ENCODE data around the gene METTL23. TPM values are rescaled to one million over a fixed set of nuclear protein-coding genes. Genes with fewer than 3 reads are reported as not detected.
"Not testable (repeated sequence)": the region's sequence is repeated elsewhere in the genome, so short reads cannot be mapped to it uniquely, and the experiment has no call there.

Gene METTL23
- total RNA-seq, 3 donors from 2014 or later (not counting 1 experiment from before 2014, with no cell fraction given): 31.9 to 57.7 (median 34.2) TPM

DNA sequence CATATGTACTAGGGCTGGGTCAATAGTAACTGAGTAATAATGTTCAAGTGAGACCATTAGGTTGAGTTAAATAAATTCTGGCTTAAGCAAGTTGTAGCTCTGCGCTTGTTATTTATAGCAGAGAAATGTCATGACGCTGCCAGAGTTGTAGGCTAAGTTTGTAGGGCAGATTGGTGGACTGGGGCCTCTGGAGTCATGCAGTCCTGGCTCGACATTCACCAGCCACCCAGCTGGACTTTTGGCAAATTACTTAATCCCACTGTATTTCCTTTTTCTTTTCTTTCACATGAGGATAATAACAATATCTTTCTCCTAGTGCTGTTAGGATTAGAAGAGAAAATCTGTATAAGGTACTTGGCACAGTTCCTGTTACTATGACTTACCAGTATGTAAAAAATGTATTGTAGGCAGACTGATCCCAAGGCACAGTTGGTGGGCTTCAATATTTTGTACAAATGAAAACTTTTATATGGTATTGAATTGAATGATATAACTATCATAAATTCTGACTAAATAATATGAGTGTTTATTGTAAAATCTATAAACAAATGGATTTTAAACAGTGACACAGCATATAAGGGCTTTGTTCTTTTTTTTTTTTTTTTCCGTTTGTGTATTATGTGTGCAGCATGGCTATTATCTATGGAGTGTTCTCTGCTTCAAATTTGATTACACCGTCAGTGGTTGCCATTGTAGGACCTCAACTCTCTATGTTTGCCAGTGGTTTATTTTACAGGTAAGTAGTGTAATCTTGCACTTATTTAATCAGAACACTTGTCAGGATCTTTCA, 13.9 kb downstream of the METTL23 start:
- Histone ChIP-seq H3K9me3 (ENCODE audit: control insufficient read depth, insufficient read depth, low read length) (no peaks in the 10 kb centered on the region), H3K27ac (ENCODE audit: low read length) (no peak overlapping the region), H3K27me3 (ENCODE audit: control insufficient read depth, insufficient read depth, low read length) (no peaks in the 10 kb centered on the region), H3K4me3 (ENCODE audit: low read length) (no peak overlapping the region), H3K36me3 (ENCODE audit: control insufficient read depth, insufficient read depth, low read length) (peaks cover 32% of the 10 kb centered on the region), H3K4me1 (ENCODE audit: control insufficient read depth, insufficient read depth, low read length) (peaks cover 18% of the 10 kb centered on the region)
- Mint-ChIP-seq H3K4me1 (peaks cover 27% of the 10 kb centered on the region in 2 donors), H3K9me3 (no peaks in the 10 kb centered on the region), H3K36me3 (peaks cover 10% of the 10 kb centered on the region), H3K27ac (no peak overlapping the region), H3K27me3 (ENCODE audit: low read depth in 2 of 2) (no peaks in the 10 kb centered on the region), H3K4me3 (no peak overlapping the region)
- TF ChIP-seq, protein P1, sequence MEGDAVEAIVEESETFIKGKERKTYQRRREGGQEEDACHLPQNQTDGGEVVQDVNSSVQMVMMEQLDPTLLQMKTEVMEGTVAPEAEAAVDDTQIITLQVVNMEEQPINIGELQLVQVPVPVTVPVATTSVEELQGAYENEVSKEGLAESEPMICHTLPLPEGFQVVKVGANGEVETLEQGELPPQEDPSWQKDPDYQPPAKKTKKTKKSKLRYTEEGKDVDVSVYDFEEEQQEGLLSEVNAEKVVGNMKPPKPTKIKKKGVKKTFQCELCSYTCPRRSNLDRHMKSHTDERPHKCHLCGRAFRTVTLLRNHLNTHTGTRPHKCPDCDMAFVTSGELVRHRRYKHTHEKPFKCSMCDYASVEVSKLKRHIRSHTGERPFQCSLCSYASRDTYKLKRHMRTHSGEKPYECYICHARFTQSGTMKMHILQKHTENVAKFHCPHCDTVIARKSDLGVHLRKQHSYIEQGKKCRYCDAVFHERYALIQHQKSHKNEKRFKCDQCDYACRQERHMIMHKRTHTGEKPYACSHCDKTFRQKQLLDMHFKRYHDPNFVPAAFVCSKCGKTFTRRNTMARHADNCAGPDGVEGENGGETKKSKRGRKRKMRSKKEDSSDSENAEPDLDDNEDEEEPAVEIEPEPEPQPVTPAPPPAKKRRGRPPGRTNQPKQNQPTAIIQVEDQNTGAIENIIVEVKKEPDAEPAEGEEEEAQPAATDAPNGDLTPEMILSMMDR (IDR thresholded peaks at IDR 0.05): no peak
- DNase-seq (no peak), ATAC-seq (no peak)
- intact Hi-C loops (cut with micrococcal nuclease): no loop called here
- WGBS (ENCODE audit: insufficient coverage): 95% methylated on average over 2 of the region's 5 CpGs

DNA sequence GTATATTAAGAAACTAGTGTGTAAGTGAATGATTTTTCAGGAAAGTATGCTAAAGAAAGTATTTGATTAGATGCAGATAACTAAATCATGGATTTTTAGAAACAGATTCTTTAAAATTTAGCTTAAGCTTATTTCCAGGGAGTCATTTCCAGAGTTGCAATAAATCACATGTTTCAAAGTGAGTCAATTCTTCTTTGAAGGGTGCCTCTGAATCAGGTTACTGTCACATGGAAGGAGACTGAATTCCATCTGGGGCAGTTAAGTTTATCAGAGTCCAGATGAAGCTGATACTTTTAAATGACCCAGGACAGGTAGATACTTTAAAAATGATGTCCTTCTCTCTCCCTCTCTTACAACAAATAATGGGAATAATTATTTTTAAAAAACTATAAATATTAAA, 16.3 kb downstream of the METTL23 start:
- Mint-ChIP-seq H3K9me3 (no peaks in the 10 kb centered on the region), H3K4me3 (no peak overlapping the region), H3K27ac (no peak overlapping the region), H3K4me1 (peaks cover 13 to 19% of the 10 kb centered on the region in 2 donors), H3K36me3 (peaks cover 5% of the 10 kb centered on the region), H3K27me3 (ENCODE audit: low read depth in 2 of 2) (no peaks in the 10 kb centered on the region)
- Histone ChIP-seq H3K4me1 (ENCODE audit: control insufficient read depth, insufficient read depth, low read length) (peaks cover 11% of the 10 kb centered on the region), H3K4me3 (ENCODE audit: low read length) (no peak overlapping the region), H3K27ac (ENCODE audit: low read length) (no peak overlapping the region), H3K36me3 (ENCODE audit: control insufficient read depth, insufficient read depth, low read length) (peaks cover 34% of the 10 kb centered on the region), H3K9me3 (ENCODE audit: control insufficient read depth, insufficient read depth, low read length) (no peaks in the 10 kb centered on the region), H3K27me3 (ENCODE audit: control insufficient read depth, insufficient read depth, low read length) (no peaks in the 10 kb centered on the region)
- TF ChIP-seq, protein P1 (IDR thresholded peaks at IDR 0.05): no peak
- no peak for ATAC-seq
- DNase-seq: no peak
- intact Hi-C loops (cut with micrococcal nuclease): no loop called here

DNA sequence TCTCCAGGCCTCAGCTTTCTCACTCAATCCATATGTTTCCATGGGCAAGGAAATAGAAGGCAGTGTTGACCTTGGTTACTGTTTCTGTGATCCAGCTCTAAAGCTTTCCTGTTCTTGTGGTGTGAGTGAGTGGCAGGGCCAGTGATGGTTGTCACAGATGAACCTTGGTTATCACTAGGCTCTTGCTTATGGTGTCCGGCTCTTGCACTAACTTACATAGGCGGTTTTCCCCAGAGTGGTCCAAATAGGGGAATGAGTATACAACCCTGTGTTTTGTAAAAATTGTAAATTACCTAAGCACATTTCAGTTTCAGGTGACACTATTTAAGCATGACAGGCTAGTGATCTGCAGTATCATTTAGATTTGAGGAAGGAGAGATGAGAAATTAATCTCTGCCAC, 18.1 kb downstream of the METTL23 start:
- Mint-ChIP-seq H3K4me3 (no peak overlapping the region), H3K4me1 (peaks cover 0 to 5% of the 10 kb centered on the region in 2 donors), H3K27ac (no peak overlapping the region), H3K36me3 (peaks cover 5% of the 10 kb centered on the region), H3K9me3 (no peaks in the 10 kb centered on the region), H3K27me3 (ENCODE audit: low read depth in 2 of 2) (no peaks in the 10 kb centered on the region)
- H3K4me1 ChIP-seq (ENCODE audit: control insufficient read depth, insufficient read depth, low read length): peaks cover under 1% of the 10 kb centered on the region
- H3K4me3 ChIP-seq (ENCODE audit: low read length): no peak overlapping the region
- DNase-seq (no peak), ATAC-seq (no peak)
- no peak overlapping the region for H3K27ac ChIP-seq (ENCODE audit: low read length)
- WGBS (ENCODE audit: insufficient coverage): 100% methylated on average over 2 of the region's 2 CpGs
- TF ChIP-seq, protein P1 (IDR thresholded peaks at IDR 0.05): no peak
- intact Hi-C loops (cut with micrococcal nuclease): no loop called here
- peaks cover 36% of the 10 kb centered on the region for H3K36me3 ChIP-seq (ENCODE audit: control insufficient read depth, insufficient read depth, low read length)
- no peaks in the 10 kb centered on the region for H3K9me3 ChIP-seq (ENCODE audit: control insufficient read depth, insufficient read depth, low read length)
- no peaks in the 10 kb centered on the region for H3K27me3 ChIP-seq (ENCODE audit: control insufficient read depth, insufficient read depth, low read length)

DNA sequence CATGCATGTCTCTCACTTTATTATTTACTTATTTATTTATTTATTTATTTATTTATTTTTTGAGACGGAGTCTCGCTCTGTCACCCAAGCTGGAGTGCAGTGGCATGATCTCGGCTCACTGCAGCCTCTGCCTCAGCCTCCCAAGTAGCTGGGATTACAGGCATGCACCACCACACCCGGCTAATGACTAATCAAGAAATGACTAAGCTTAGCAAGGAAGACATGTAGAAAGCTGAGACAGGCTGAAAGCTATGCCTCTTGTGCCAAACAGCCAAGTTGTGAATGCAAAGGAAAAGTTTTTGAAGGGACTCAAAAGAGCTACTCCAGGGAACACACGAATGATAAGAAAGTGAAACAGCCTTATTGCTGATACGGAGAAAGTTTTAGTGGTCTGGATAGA, 19.1 kb downstream of the METTL23 start:
- H3K36me3 Mint-ChIP-seq; H3K4me3 Mint-ChIP-seq; H3K4me1 Mint-ChIP-seq; ATAC-seq; H3K27ac ChIP-seq (ENCODE audit: low read length); H3K9me3 Mint-ChIP-seq; DNase-seq; intact Hi-C loops (cut with micrococcal nuclease); H3K27me3 ChIP-seq (ENCODE audit: control insufficient read depth, insufficient read depth, low read length); H3K27ac Mint-ChIP-seq; H3K4me1 ChIP-seq (ENCODE audit: control insufficient read depth, insufficient read depth, low read length); H3K27me3 Mint-ChIP-seq (ENCODE audit: low read depth in 2 of 2); H3K4me3 ChIP-seq (ENCODE audit: low read length); H3K9me3 ChIP-seq (ENCODE audit: control insufficient read depth, insufficient read depth, low read length): not testable (repeated sequence)
- peaks cover 36% of the 10 kb centered on the region for H3K36me3 ChIP-seq (ENCODE audit: control insufficient read depth, insufficient read depth, low read length)
- 98% methylated on average over 5 of the region's 6 CpGs for WGBS (ENCODE audit: insufficient coverage)

All from natural killer cell (primary cell).